ENCODE results near the gene TINAGL1. TPM values are rescaled to one million over a fixed set of nuclear protein-coding genes. Genes with fewer than 3 reads are reported as not detected.

TINAGL1 gene
- total and polyA plus RNA-seq, 2 donors (not counting 3 experiments of a cell fraction or from before 2014, with no cell fraction given): 312 to 477 TPM

GRCh38 chr1:31573261-31573660 is 3.1 kb upstream of the TINAGL1 start:
- intact Hi-C loops (cut with micrococcal nuclease): loop anchor here (1.0 kb wide), 1 partner anchor 9 kb away; no protein-coding TSS in a partner anchor
- Histone ChIP-seq H3K27me3 (ENCODE audit: control insufficient read depth in 2 of 2, insufficient read depth in 2 of 2, low read length in 2 of 2) (no peaks in the 10 kb centered on the region), H3K79me2 (ENCODE audit: control insufficient read depth, insufficient read depth, low read length) (peaks cover 20% of the 10 kb centered on the region), H3K4me2 (ENCODE audit: insufficient read depth, low read length) (no peak overlapping the region), H2AFZ (ENCODE audit: low read depth, low read length) (no peak overlapping the region), H4K20me1 (replicated peaks; ENCODE audit: control insufficient read depth, extremely low read depth, insufficient read depth, low read length) (no peaks in the 10 kb centered on the region), H3K36me3 (ENCODE audit: control insufficient read depth in 2 of 2, extremely low read depth in 1 of 2, insufficient read depth in 2 of 2, low read length in 2 of 2) (no peaks in the 10 kb centered on the region), H3K4me3 (replicated peaks in 1 of 3; ENCODE audit: insufficient read depth in 1 of 3, low read depth in 1 of 3, low read length in 3 of 3) (no peak overlapping the region), H3K27ac (ENCODE audit: insufficient read depth, low read depth, low read length) (peak overlapping the region; percentile 88), H3K9me1 (replicated peaks; ENCODE audit: control insufficient read depth, extremely low read depth, insufficient read depth, low read length) (no peaks in the 10 kb centered on the region), H3K9me3 (replicated peaks; ENCODE audit: control insufficient read depth, insufficient read depth, low read length) (no peaks in the 10 kb centered on the region), H3K9ac (replicated peaks; ENCODE audit: extremely low read depth, insufficient read depth, low read length) (no peak overlapping the region), H3K4me1 (ENCODE audit: control insufficient read depth, extremely low read depth, insufficient read depth, low read length) (peaks cover 38% of the 10 kb centered on the region)
- TF ChIP-seq POLR2AphosphoS5 (IDR thresholded peaks at IDR 0.05; ENCODE audit: insufficient read depth, low read depth, low read length) (no peak), POLR2A (IDR thresholded peaks at IDR 0.05; ENCODE audit: low read depth, low read length) (no peak), EZH2 (IDR thresholded peaks at IDR 0.05; ENCODE audit: borderline replicate concordance, low read depth, low read length, severe bottlenecking) (no peak), MYC (IDR thresholded peaks at IDR 0.05; ENCODE audit: low read depth, low read length) (no peak), CTCF (IDR thresholded peaks at IDR 0.05; ENCODE audit: extremely low read depth in 1 of 2, insufficient read depth in 1 of 2, low read depth in 1 of 2, low read length in 2 of 2) (no peak), MAX (IDR thresholded peaks at IDR 0.05; ENCODE audit: insufficient read depth, insufficient read length) (no peak), GATA2 (IDR thresholded peaks at IDR 0.05; ENCODE audit: insufficient read depth, insufficient read length, low read depth, low read length) (no peak), JUN (IDR thresholded peaks at IDR 0.05; ENCODE audit: borderline replicate concordance, insufficient read depth, insufficient read length, low read depth) (no peak), FOS (IDR thresholded peaks at IDR 0.05; ENCODE audit: borderline replicate concordance, insufficient read depth, low read length) (no peak)
- ChIA-PET CTCF (interaction anchor here (0.7 to 4.0 kb wide), 9 partner anchors 10 to 142 kb away, joined by 3 to 15 read pairs (median 4); no protein-coding TSS in a partner anchor), POLR2A (interaction anchor here (1.2 kb wide), 1 partner anchor 14 kb away, joined by 4 read pairs; no protein-coding TSS in a partner anchor)
- FAIRE-seq: peak; percentile 43
- TSS peak; percentile 54 for BruUV-seq (replicated peaks)
- dilution Hi-C loops (cut with MboI; ENCODE audit: extremely low pct_ligation_motif_present, low sequenced_read_pairs): no loop called here
- no peak for DNase-seq (ENCODE audit: low read depth, low spot score)

Measured in endothelial cell of umbilical vein (primary cell).